Liver (tissue), 9 donors: ENCODE results near the gene TBC1D9. TPM values are rescaled to one million over a fixed set of nuclear protein-coding genes. Genes with fewer than 3 reads are reported as not detected.

Source experiments
- DNase-seq: peaks from one replicate; pipeline ENCODE4 v3.0.0-alpha.2; 2017; ENCODE audit warnings: low spot score
- H3K27ac ChIP-seq, 2 donors: one replicate each; pipeline ENCODE4 v1.7.0; 2013; ENCODE audit warnings: inconsistent platforms in 2 of 2, low read length in 2 of 2, control low read depth in 1 of 2, low read depth in 1 of 2, mild to moderate bottlenecking in 1 of 2
- H3K27me3 ChIP-seq, 4 donors: one replicate each; pipeline versions ENCODE4 v1.6.1 to v1.7.0; 2013; ENCODE audit warnings: low read length in 3 of 4, inconsistent platforms in 1 of 4, mild to moderate bottlenecking in 1 of 4, moderate library complexity in 1 of 4; ENCODE audit not compliant: control insufficient read depth in 4 of 4, insufficient read depth in 4 of 4
- H3K36me3 ChIP-seq, 4 donors: one replicate each; pipeline versions ENCODE4 v1.6.1 to v1.7.0; 2013; ENCODE audit warnings: low read length in 3 of 4, mild to moderate bottlenecking in 3 of 4, low read depth in 1 of 4, moderate library complexity in 1 of 4; ENCODE audit not compliant: control insufficient read depth in 4 of 4, insufficient read depth in 3 of 4
- H3K4me1 ChIP-seq, 4 donors: one replicate each; pipeline versions ENCODE4 v1.6.1 to v1.7.0; 2013; ENCODE audit warnings: low read length in 3 of 4, mild to moderate bottlenecking in 3 of 4, moderate library complexity in 1 of 4; ENCODE audit not compliant: control insufficient read depth in 4 of 4, insufficient read depth in 4 of 4
- H3K4me3 ChIP-seq, 3 donors: one replicate each; pipeline versions ENCODE4 v1.6.1 to v1.7.0; 2013; ENCODE audit warnings: low read length in 3 of 3, control low read depth in 1 of 3, low read depth in 1 of 3, mild to moderate bottlenecking in 1 of 3
- H3K9ac ChIP-seq, 2 donors: one replicate each; pipeline ENCODE4 v1.7.0; 2013; ENCODE audit warnings: low read length in 2 of 2, mild to moderate bottlenecking in 2 of 2, moderate library complexity in 2 of 2, control low read depth in 1 of 2, low read depth in 1 of 2
- H3K9me3 ChIP-seq, 4 donors: one replicate each; pipeline versions ENCODE4 v1.6.1 to v1.7.0; 2013; ENCODE audit warnings: low read length in 3 of 4; ENCODE audit not compliant: control insufficient read depth in 4 of 4
- EGR1 ChIP-seq, 2 donors: IDR thresholded peaks; 2 replicates each; pipeline ENCODE4 v1.6.1; 2016 to 2018; ENCODE audit warnings: antibody characterized with exemption in 2 of 2, low read depth in 2 of 2
- FOXA1 ChIP-seq: IDR thresholded peaks from 2 replicates; pipeline ENCODE4 v1.6.1; 2016; ENCODE audit warnings: antibody characterized with exemption
- FOXA2 ChIP-seq: IDR thresholded peaks from 2 replicates; pipeline ENCODE4 v1.6.1; 2016; ENCODE audit warnings: antibody characterized with exemption
- GABPA ChIP-seq, 2 donors: IDR thresholded peaks in 1 of 2; conservative IDR thresholded peaks in 1 of 2; 2 replicates each; pipeline ENCODE4 v1.6.1; 2016; ENCODE audit warnings: antibody characterized with exemption in 2 of 2, mild to moderate bottlenecking in 1 of 2, moderate library complexity in 1 of 2
- HNF4A ChIP-seq, 2 donors: conservative IDR thresholded peaks; 2 replicates each; pipeline ENCODE4 v1.6.1; 2016; ENCODE audit warnings: antibody characterized with exemption in 2 of 2, mild to moderate bottlenecking in 2 of 2
- HNF4G ChIP-seq: IDR thresholded peaks from 2 replicates; pipeline ENCODE4 v1.6.1; 2016; ENCODE audit warnings: antibody characterized with exemption
- JUND ChIP-seq, 2 donors: IDR thresholded peaks; 2 replicates each; pipeline ENCODE4 v1.6.1; 2016; ENCODE audit warnings: antibody characterized with exemption in 2 of 2
- MAX ChIP-seq: IDR thresholded peaks from 2 replicates; pipeline ENCODE4 v1.6.1; 2016; ENCODE audit warnings: antibody characterized with exemption
- NR2F2 ChIP-seq: IDR thresholded peaks from 2 replicates; pipeline ENCODE4 v1.6.1; 2016; ENCODE audit warnings: antibody characterized with exemption
- RAD21 ChIP-seq, 2 donors: IDR thresholded peaks; 2 replicates each; pipeline ENCODE4 v1.6.1; 2016; ENCODE audit warnings: antibody characterized with exemption in 2 of 2, mild to moderate bottlenecking in 2 of 2
- RXRA ChIP-seq, 2 donors: IDR thresholded peaks; 2 replicates each; pipeline ENCODE4 v1.6.1; 2017 to 2018; ENCODE audit warnings: antibody characterized with exemption in 2 of 2, mild to moderate bottlenecking in 1 of 2
- SP1 ChIP-seq: IDR thresholded peaks from 2 replicates; pipeline ENCODE4 v1.6.1; 2018; ENCODE audit warnings: antibody characterized with exemption, mild to moderate bottlenecking
- TAF1 ChIP-seq: conservative IDR thresholded peaks from 2 replicates; pipeline ENCODE4 v1.6.1; 2016; ENCODE audit warnings: antibody characterized with exemption, mild to moderate bottlenecking
- YY1 ChIP-seq: IDR thresholded peaks from 2 replicates; pipeline ENCODE4 v1.6.1; 2016; ENCODE audit warnings: antibody characterized with exemption, mild to moderate bottlenecking
- ZBTB33 ChIP-seq: IDR thresholded peaks from 2 replicates; pipeline ENCODE4 v1.6.1; 2016; ENCODE audit warnings: antibody characterized with exemption
- WGBS: extraction: QIAGEN DNeasy Blood & Tissue Kit; methylation state at CpG from one replicate; pipeline ENCODE4 v1.1.7; 2013; 5-methylcytosine and 5-hydroxymethylcytosine counted together
- polyA plus RNA-seq, 2 donors: library from polyadenylated mRNA; stranded (reverse) in 1 of 2; unstranded in 1 of 2; fragments of 200-250 nt in 1 of 2; fragments of >200 nt in 1 of 2; fragmentation: Nextera tagmentation in 1 of 2; extraction: Ambion mirVana in 1 of 2; gene quantifications; one replicate each; pipeline versions ENCODE4 v1.2.1 to v1.2.3, GENCODE V29; 2013 to 2015
- total RNA-seq, 2 donors: library from RNA; depleted of rRNA; stranded (reverse); fragments of >200 nt; gene quantifications; one replicate each; pipeline ENCODE4 v1.2.3, GENCODE V29; 2014
- TF ChIP-seq, protein P1 (sequence below): IDR thresholded peaks from 2 replicates; pipeline ENCODE4 v1.6.1; 2016; ENCODE audit warnings: antibody characterized with exemption, mild to moderate bottlenecking
- donor health status: healthy.
- donor health status: healthy.
- donor health status: healthy.
- donor health status: healthy.
- donor health status: healthy.

TBC1D9 gene
- total RNA-seq (1 to 10 TPM; 7.7 to 8.5 TPM), polyA plus RNA-seq (1 to 10 TPM; 1.4 to 4.8 TPM)

- Histone ChIP-seq H3K4me1 (peaks cover 0 to 14% (median 9%) of the 10 kb centered on the region in 4 donors), H3K9me3 (no peaks in the 10 kb centered on the region), H3K4me3 (peak within 1 kb of the TSS; percentile 66 to 91 (median 83)), H3K27me3 (no peaks in the 10 kb centered on the region), H3K27ac (peak within 1 kb of the TSS; percentile 93), H3K9ac (peak within 1 kb of the TSS; percentile 15 to 85), H3K36me3 (no peaks in the 10 kb centered on the region)
- WGBS: under 1% methylated on average over 73 of the region's 73 CpGs
- DNase-seq: peak; percentile 50
- TF ChIP-seq ZBTB33: no peak
- no peak for TF ChIP-seq FOXA2
- peak in 1 of 2 donors; percentile 46 for TF ChIP-seq RXRA (IDR thresholded peaks at IDR 0.05)
- TF ChIP-seq, protein P1, sequence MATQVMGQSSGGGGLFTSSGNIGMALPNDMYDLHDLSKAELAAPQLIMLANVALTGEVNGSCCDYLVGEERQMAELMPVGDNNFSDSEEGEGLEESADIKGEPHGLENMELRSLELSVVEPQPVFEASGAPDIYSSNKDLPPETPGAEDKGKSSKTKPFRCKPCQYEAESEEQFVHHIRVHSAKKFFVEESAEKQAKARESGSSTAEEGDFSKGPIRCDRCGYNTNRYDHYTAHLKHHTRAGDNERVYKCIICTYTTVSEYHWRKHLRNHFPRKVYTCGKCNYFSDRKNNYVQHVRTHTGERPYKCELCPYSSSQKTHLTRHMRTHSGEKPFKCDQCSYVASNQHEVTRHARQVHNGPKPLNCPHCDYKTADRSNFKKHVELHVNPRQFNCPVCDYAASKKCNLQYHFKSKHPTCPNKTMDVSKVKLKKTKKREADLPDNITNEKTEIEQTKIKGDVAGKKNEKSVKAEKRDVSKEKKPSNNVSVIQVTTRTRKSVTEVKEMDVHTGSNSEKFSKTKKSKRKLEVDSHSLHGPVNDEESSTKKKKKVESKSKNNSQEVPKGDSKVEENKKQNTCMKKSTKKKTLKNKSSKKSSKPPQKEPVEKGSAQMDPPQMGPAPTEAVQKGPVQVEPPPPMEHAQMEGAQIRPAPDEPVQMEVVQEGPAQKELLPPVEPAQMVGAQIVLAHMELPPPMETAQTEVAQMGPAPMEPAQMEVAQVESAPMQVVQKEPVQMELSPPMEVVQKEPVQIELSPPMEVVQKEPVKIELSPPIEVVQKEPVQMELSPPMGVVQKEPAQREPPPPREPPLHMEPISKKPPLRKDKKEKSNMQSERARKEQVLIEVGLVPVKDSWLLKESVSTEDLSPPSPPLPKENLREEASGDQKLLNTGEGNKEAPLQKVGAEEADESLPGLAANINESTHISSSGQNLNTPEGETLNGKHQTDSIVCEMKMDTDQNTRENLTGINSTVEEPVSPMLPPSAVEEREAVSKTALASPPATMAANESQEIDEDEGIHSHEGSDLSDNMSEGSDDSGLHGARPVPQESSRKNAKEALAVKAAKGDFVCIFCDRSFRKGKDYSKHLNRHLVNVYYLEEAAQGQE: peak; percentile 8
- TF ChIP-seq YY1: peak; percentile 66
- TF ChIP-seq SP1: peak; percentile 41
- peak in 1 of 2 donors; percentile 15 for TF ChIP-seq HNF4A (conservative IDR thresholded peaks at IDR 0.05)
- TF ChIP-seq JUND (IDR thresholded peaks at IDR 0.05): peak in 1 of 2 donors; percentile 55
- TF ChIP-seq EGR1 (IDR thresholded peaks at IDR 0.05; ENCODE audit: low read depth in 2 of 2): peak in 1 of 2 donors; percentile 22
- no peak for TF ChIP-seq NR2F2
- TF ChIP-seq MAX: peak; percentile 59
- peak in 1 of 2 donors; percentile 10 for TF ChIP-seq RAD21 (IDR thresholded peaks at IDR 0.05)
- TF ChIP-seq HNF4G: no peak
- no peak for TF ChIP-seq GABPA (IDR thresholded peaks at IDR 0.05 in 1 of 2, conservative IDR thresholded peaks at IDR 0.05 in 1 of 2)
- TF ChIP-seq TAF1: peak; percentile 24
- TF ChIP-seq FOXA1: no peak
These were observed at the start of gene TBC1D9 for GRCh38 chr4:140756319-140757231. Gene TBC1D9, minus strand, starts transcription at chr4:140756385. Its CDS starts 340 bp downstream, at chr4:140756045.

DNA sequence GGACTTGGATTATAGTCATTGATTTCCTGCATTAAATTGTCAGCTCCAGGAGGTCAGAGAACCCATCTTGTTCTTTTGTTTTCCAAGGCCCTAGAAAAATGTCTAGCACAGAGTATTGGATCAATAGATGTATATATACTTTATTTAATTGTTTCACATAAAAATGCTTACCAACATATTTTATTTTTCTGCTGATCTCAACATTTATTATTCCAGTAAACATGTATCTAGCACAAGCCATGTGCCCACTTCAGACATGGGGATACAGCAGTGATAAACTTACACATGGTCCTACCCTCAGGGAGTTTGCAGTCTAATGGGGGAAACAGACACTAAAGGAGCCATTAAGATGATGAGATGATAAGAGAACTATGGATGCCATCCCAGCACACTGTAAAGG, 49.1 kb upstream of the TBC1D9 start:
- Histone ChIP-seq H3K4me1 (no peaks in the 10 kb centered on the region), H3K27me3 (no peaks in the 10 kb centered on the region), H3K9me3 (no peaks in the 10 kb centered on the region), H3K4me3 (no peak overlapping the region), H3K36me3 (no peaks in the 10 kb centered on the region), H3K9ac (no peak overlapping the region), H3K27ac (no peak overlapping the region)
- DNase-seq: no peak
- no peak for TF ChIP-seq NR2F2
- no peak for TF ChIP-seq MAX
- no peak for TF ChIP-seq HNF4G
- no peak for TF ChIP-seq ZBTB33
- TF ChIP-seq FOXA1: no peak
- TF ChIP-seq EGR1 (IDR thresholded peaks at IDR 0.05; ENCODE audit: low read depth in 2 of 2): no peak
- no peak for TF ChIP-seq GABPA (IDR thresholded peaks at IDR 0.05 in 1 of 2, conservative IDR thresholded peaks at IDR 0.05 in 1 of 2)
- no peak for TF ChIP-seq TAF1
- TF ChIP-seq JUND (IDR thresholded peaks at IDR 0.05): no peak
- TF ChIP-seq, protein P1: no peak
- TF ChIP-seq YY1: no peak
